ENCODE results near the gene C1QTNF8.

The C1QTNF8 gene

DNA sequence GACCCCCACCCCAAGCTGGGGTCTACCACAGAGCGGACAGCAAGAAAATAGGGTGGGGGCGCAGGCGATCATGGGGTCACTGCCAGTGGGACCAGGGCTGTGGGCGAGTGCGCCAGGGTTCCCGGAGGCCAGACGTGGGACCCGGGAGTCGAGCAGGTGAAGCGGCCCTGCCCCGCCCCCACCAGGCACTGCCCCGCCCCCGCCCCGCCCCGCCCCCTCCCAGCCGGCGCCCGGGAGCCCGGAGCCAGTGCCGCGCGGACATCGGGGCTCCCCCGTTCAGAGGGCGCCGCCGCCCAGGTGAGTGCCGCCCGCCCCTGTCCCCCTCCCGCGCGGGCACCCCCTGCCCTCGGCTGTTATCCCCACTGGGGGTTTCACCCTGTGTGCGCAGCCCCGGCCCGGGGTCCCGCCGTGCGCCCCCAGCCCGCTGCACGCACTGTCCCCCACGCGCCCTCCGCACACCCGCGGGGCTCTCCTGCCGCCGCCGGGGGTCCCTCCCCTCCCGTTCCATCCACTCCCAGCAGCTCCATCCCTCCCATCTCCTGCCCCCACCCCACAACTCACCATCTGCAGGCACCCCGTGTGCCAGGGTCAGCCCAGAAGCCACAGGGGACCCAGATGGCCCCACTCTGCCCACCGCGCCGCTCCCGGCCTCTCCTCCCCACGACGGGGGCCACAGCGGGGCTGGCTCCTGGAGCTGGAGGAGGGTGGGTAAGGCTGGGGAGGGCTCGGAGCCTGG, 23.4 kb downstream of the C1QTNF8 start, which contains the start of gene SSTR5:
TSS of gene SSTR5 (plus strand) at position 222 of the 736 bp plus-strand sequence. CDS start 6,122 bp downstream, outside the sequence.
- Histone ChIP-seq H3K4me1 (ENCODE audit: insufficient read depth, low read length) (0 out of 2 replicates have a peak, but pooled peaks cover 6% of the 10 kb centered on the region), H3K27ac (ENCODE audit: low read depth, low read length) (no peak within 1 kb of the TSS), H3K36me3 (ENCODE audit: insufficient read depth, low read length) (no peaks in the 10 kb centered on the region), H3K9ac (ENCODE audit: low read depth, low read length) (no peak within 1 kb of the TSS), H3K9me3 (ENCODE audit: insufficient read depth, low read depth, low read length) (no peaks in the 10 kb centered on the region), H3K4me3 (ENCODE audit: low read length) (peak within 1 kb of the TSS; percentile 42), H3K27me3 (ENCODE audit: insufficient read depth, low read length) (peaks cover 20% of the 10 kb centered on the region)
- WGBS = 17% methylated on average over 54 of the region's 59 CpGs

DNA sequence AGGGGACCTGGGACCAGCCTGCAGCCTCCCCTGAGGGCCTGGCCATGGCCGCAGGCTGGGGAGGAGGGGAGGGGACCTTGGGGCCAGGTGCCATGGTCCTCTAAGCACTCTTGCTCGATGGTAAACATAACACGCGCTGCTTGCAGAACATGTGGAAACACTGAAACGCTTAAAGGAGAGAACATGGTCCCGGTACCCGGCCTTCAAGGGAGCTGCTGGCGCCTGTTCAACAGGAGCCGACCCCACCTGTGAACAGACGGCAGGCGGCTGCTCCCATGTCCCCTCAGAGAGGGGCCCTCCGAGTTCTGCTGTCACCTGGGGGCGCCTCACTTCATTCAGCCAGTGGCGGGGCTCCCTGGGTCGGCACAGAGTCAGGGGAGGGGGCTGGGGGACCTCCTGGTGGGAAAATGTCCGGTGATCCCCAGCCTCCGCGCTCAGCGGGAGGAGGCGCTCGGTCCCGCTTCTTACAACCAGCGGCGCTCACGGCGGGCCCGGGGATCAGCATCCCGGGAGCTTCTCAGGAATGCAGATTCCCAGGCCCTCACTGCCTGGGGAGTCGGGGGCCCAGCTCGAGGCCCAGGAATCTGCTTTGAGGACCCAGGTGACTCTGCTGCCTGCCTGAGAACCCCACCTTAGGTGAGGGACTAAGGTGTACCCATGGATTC, 24.4 kb downstream of the C1QTNF8 start:
- Histone ChIP-seq H3K9ac (ENCODE audit: low read depth, low read length) (no peak overlapping the region), H3K4me1 (ENCODE audit: insufficient read depth, low read length) (0 out of 2 replicates have a peak, but pooled peaks cover 6% of the 10 kb centered on the region), H3K4me3 (ENCODE audit: low read length) (no peak overlapping the region; the same call in 1 of the 2 replicates), H3K9me3 (ENCODE audit: insufficient read depth, low read depth, low read length) (no peaks in the 10 kb centered on the region), H3K27ac (ENCODE audit: low read depth, low read length) (no peak overlapping the region), H3K36me3 (ENCODE audit: insufficient read depth, low read length) (no peaks in the 10 kb centered on the region), H3K27me3 (ENCODE audit: insufficient read depth, low read length) (peaks cover 20% of the 10 kb centered on the region)
- 40% methylated on average over 29 of the region's 30 CpGs for WGBS

DNA sequence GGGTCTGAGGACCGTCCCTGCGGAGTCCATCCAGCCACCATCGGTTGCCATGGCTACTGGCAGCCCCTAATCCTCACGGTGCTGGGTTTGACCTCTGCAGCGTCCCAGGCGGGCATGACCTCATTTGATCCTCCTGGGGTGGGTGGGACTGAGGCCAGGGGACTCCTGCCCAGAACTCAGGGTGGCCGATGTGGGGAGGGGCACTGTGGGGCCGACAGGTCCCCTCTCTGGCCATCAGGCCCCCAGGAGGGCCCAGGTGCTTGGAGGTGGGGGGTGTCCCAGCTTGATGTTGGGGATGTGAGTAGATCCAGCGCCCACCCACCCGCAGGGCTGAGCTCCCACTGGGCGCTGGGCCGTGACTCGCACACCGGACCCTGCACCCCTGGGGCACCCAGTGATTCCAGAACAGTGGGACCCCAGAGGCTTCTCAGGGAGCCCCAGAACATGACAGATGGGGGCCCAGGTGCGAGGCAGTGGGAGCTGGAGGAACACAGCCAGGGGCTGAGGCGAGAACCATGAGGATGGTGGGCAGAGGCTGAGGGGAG, 25.1 kb downstream of the C1QTNF8 start:
- 0 out of 2 replicates have a peak, but pooled peaks cover 6% of the 10 kb centered on the region for H3K4me1 ChIP-seq (ENCODE audit: insufficient read depth, low read length)
- peaks cover 20% of the 10 kb centered on the region for H3K27me3 ChIP-seq (ENCODE audit: insufficient read depth, low read length)
- no peak overlapping the region for H3K9ac ChIP-seq (ENCODE audit: low read depth, low read length)
- H3K4me3 ChIP-seq (ENCODE audit: low read length) = no peak overlapping the region
- 66% methylated on average over 16 of the region's 16 CpGs for WGBS
- no peaks in the 10 kb centered on the region for H3K36me3 ChIP-seq (ENCODE audit: insufficient read depth, low read length)
- H3K27ac ChIP-seq (ENCODE audit: low read depth, low read length) = no peak overlapping the region
- no peaks in the 10 kb centered on the region for H3K9me3 ChIP-seq (ENCODE audit: insufficient read depth, low read depth, low read length)

DNA sequence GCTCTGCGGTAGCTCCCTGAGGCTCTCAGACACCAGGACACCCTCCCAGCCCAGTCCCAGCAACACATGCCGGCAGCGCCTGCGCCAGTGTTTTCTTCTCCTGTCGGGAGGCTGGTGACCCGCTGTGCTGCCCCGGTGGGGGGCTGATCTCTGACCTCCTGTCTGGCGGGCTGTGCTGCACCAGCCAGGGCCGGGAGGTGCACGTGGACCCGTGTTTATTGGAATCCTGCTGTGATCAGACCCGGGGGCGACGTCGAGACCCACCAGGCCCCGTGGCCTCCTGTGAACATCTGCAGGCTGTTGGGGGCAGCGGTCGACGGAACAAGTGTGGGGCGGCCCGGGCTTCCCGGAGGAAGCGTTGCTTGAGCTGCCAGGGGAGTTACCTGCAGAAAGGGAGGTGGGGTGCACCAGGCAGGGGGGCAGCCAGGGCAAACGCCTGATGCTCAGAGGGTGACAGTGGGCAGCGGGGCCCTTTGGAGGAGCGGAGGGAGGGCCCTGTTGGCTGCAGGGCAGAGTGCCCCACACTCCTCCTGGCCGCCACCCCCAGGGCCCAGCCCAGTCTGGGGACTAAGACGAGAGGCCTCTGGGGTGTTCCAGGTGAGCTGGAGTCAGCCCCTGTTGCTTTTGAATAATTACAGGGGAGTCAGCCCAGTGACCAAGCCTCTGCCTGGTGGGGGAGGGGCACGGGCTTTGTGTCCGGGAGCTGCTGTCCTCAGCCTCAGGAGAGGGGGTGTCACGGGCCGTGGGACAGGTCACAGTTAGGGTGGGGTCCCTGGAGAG, 25.8 kb downstream of the C1QTNF8 start:
- H3K27me3 ChIP-seq (ENCODE audit: insufficient read depth, low read length) = peaks cover 20% of the 10 kb centered on the region
- H3K4me1 ChIP-seq (ENCODE audit: insufficient read depth, low read length) = 0 out of 2 replicates have a peak, but pooled peaks cover 6% of the 10 kb centered on the region
- H3K9me3 ChIP-seq (ENCODE audit: insufficient read depth, low read depth, low read length) = no peaks in the 10 kb centered on the region
- no peaks in the 10 kb centered on the region for H3K36me3 ChIP-seq (ENCODE audit: insufficient read depth, low read length)
- WGBS = 51% methylated on average over 32 of the region's 32 CpGs
- no peak overlapping the region for H3K9ac ChIP-seq (ENCODE audit: low read depth, low read length)
- no peak overlapping the region for H3K4me3 ChIP-seq (ENCODE audit: low read length)
- no peak overlapping the region for H3K27ac ChIP-seq (ENCODE audit: low read depth, low read length)

DNA sequence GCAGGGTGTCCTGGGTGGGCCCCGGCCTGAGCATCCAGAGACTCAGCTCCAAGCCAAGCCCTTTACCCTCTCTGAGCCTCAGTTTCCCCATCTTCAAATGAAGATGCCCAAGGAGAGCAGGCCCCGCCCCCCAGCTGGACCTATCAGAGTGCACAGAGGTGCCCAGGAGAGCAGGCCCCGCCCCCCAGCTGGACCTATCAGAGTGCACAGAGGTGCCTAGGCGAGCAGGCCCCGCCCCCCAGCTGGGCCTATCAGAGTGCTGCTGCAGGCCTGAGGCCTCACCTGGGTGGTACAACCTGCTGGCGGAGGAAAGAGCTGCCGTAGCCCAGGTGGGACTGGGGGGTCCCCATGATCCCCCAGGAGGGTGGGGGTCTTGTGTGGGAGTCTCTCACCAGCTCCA, 26.9 kb downstream of the C1QTNF8 start:
- H3K27ac ChIP-seq (ENCODE audit: low read depth, low read length) = no peak overlapping the region
- peaks cover 17% of the 10 kb centered on the region for H3K27me3 ChIP-seq (ENCODE audit: insufficient read depth, low read length)
- no peak overlapping the region for H3K4me3 ChIP-seq (ENCODE audit: low read length)
- H3K4me1 ChIP-seq (ENCODE audit: insufficient read depth, low read length) = 0 out of 2 replicates have a peak, but pooled peaks cover 6% of the 10 kb centered on the region
- no peaks in the 10 kb centered on the region for H3K9me3 ChIP-seq (ENCODE audit: insufficient read depth, low read depth, low read length)
- H3K36me3 ChIP-seq (ENCODE audit: insufficient read depth, low read length) = no peaks in the 10 kb centered on the region
- WGBS = 93% methylated on average over 7 of the region's 7 CpGs
- H3K9ac ChIP-seq (ENCODE audit: low read depth, low read length) = no peak overlapping the region

DNA sequence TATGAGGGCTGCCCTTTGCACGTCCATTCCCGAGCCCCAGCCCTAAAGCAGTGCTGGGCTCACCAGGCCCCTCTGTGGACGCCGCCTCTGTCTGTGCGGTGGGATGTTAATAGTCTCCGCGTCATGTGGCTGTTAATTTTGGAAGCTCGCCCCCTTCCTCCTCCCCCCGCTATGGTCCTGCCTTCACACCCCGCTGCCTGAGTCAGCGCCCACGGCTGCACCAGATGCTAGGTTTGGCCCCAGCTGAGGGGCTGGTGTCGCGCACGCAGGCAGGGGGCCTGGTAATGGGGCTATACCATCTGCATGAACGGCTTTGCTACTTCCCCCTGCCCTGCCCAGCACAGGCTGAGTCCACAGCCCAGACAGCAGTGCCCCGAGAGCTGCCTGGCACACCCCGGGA, 27.6 kb downstream of the C1QTNF8 start:
- H3K4me3 ChIP-seq (ENCODE audit: low read length) = no peak overlapping the region

DNA sequence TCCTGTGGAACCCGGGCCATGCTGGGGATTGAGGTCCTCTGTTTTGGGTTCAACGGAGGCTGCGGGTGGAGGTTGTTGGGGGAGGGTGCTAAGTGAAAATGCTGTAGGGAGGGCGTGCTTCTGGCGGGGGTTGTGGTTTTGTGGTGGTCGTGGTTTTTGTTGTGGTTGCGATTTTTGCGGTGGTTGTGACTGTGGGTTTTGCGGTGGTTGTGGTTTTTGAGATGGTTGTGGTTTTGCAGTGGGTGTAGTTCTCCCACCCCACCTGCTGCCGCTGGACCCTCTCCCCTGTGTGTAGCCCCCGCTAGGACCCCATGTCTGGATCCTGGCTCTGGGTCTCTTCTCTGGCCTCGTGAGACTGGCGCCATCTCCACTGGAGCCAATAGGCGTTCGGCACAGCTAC, 28.4 kb downstream of the C1QTNF8 start:
- no peaks in the 10 kb centered on the region for H3K36me3 ChIP-seq (ENCODE audit: insufficient read depth, low read length)
- no peaks in the 10 kb centered on the region for H3K9me3 ChIP-seq (ENCODE audit: insufficient read depth, low read depth, low read length)
- no peak overlapping the region for H3K4me3 ChIP-seq (ENCODE audit: low read length)
- WGBS = 81% methylated on average over 15 of the region's 15 CpGs
- 0 out of 2 replicates have a peak, but pooled peaks cover 6% of the 10 kb centered on the region for H3K4me1 ChIP-seq (ENCODE audit: insufficient read depth, low read length)
- no peak overlapping the region for H3K9ac ChIP-seq (ENCODE audit: low read depth, low read length)
- H3K27ac ChIP-seq (ENCODE audit: low read depth, low read length) = no peak overlapping the region
- H3K27me3 ChIP-seq (ENCODE audit: insufficient read depth, low read length) = peaks cover 10% of the 10 kb centered on the region

More for the DNA sequence above, 27.6 kb downstream of the C1QTNF8 start:
- Histone ChIP-seq H3K9ac (ENCODE audit: low read depth, low read length) (no peak overlapping the region), H3K36me3 (ENCODE audit: insufficient read depth, low read length) (no peaks in the 10 kb centered on the region), H3K27ac (ENCODE audit: low read depth, low read length) (no peak overlapping the region), H3K4me1 (ENCODE audit: insufficient read depth, low read length) (0 out of 2 replicates have a peak, but pooled peaks cover 6% of the 10 kb centered on the region), H3K9me3 (ENCODE audit: insufficient read depth, low read depth, low read length) (no peaks in the 10 kb centered on the region), H3K27me3 (ENCODE audit: insufficient read depth, low read length) (peaks cover 17% of the 10 kb centered on the region)
- 92% methylated on average over 18 of the region's 18 CpGs for WGBS

DNA sequence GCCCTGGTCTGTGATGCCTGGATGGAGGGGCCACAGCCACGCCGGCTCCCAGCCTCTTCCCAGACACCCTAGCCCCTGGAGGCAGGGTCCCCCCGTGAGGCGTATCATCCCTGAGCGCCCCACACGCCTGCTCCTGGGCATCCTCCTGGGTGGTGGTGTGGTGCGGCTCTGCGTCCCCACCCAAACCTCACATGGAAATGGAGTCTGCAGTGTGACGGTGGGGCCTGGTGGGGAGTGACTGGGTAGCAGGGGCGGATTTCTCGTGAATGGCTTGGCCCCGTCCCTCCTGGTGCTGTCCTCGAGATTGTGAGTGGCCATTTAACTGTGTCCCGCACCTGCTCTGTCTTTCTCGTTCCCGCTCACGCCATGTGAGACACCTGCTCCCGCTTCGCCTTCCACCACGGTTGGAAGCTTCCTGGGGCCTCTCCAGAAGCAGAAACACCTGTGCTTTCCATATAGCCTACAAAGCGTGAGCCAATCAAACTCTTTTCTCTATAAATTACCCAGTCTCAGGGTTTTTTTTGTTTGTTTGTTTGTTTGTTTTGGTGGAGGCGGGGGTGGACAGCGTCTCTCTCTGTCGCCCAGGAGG, 29.4 kb downstream of the C1QTNF8 start:
- no peak overlapping the region for H3K4me3 ChIP-seq (ENCODE audit: low read length)
- no peak overlapping the region for H3K27ac ChIP-seq (ENCODE audit: low read depth, low read length)
- H3K36me3 ChIP-seq (ENCODE audit: insufficient read depth, low read length) = no peaks in the 10 kb centered on the region
- H3K4me1 ChIP-seq (ENCODE audit: insufficient read depth, low read length) = 0 out of 2 replicates have a peak, but pooled peaks cover 6% of the 10 kb centered on the region
- H3K9me3 ChIP-seq (ENCODE audit: insufficient read depth, low read depth, low read length) = no peaks in the 10 kb centered on the region
- WGBS = 91% methylated on average over 23 of the region's 24 CpGs
- 0 out of 2 replicates have a peak, but pooled peaks cover 3% of the 10 kb centered on the region for H3K27me3 ChIP-seq (ENCODE audit: insufficient read depth, low read length)
- H3K9ac ChIP-seq (ENCODE audit: low read depth, low read length) = no peak overlapping the region

DNA sequence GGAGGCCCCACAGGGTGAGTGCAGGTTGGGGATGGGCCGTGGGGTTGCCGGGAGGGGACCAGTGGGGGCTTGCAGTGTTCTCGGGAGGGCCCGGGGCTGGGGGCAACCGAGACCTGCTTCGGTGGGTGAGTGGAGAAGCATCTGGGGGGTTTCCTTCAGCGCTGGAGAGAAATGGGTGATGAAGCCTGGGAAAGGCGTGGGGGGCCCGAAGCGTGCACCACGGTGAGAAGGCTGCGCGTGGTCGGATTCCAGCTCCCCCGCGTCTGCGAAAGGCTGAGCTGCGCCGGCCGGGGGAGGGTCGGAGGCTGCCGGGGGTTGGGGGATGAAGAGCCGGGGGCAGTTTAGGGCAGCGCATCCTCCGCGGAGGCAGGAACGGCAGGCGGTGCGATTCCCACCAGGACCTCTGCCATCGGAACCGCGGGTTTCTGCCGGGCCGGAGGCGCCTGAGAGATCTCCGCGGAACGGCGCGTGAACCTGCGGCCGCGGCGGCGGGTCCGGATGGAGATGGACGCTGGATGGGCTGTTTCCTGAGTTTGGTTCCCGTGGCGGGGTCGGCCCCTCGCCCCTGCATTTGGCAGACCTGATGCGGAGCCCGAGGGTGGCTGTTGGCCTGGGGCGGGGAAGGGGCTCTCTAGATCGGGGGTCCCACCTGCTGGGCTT, 30.4 kb downstream of the C1QTNF8 start:
- Histone ChIP-seq H3K9ac (ENCODE audit: low read depth, low read length) (no peak overlapping the region), H3K27me3 (ENCODE audit: insufficient read depth, low read length) (no peaks in the 10 kb centered on the region), H3K27ac (ENCODE audit: low read depth, low read length) (no peak overlapping the region), H3K9me3 (ENCODE audit: insufficient read depth, low read depth, low read length) (no peaks in the 10 kb centered on the region), H3K36me3 (ENCODE audit: insufficient read depth, low read length) (no peaks in the 10 kb centered on the region), H3K4me3 (ENCODE audit: low read length) (no peak overlapping the region), H3K4me1 (ENCODE audit: insufficient read depth, low read length) (0 out of 2 replicates have a peak, but pooled peaks cover 4% of the 10 kb centered on the region)
- WGBS = 91% methylated on average over 55 of the region's 55 CpGs

DNA sequence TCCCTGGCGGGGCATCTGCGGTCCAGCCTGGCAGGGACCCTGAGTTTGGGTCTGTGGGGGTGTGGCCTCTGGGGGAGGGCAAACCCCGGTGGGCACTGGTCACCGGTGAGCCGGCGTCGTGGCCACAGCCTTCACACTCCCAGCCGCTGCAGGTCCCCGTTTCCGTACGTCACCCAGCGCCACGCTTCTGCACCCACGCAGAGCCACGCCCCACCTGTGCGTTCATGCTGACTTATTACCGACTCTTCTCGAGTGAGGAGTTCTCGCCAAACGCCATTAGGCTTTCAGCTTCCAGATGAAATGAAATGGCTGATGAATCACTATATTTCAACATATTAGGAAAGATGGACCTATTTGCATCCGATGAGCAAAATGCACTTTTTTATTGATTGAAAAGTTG, 32.3 kb downstream of the C1QTNF8 start:
- 85% methylated on average over 21 of the region's 21 CpGs for WGBS
- H3K9ac ChIP-seq (ENCODE audit: low read depth, low read length) = no peak overlapping the region
- no peaks in the 10 kb centered on the region for H3K4me1 ChIP-seq (ENCODE audit: insufficient read depth, low read length)
- H3K4me3 ChIP-seq (ENCODE audit: low read length) = no peak overlapping the region
- H3K27ac ChIP-seq (ENCODE audit: low read depth, low read length) = no peak overlapping the region
- no peaks in the 10 kb centered on the region for H3K27me3 ChIP-seq (ENCODE audit: insufficient read depth, low read length)
- no peaks in the 10 kb centered on the region for H3K36me3 ChIP-seq (ENCODE audit: insufficient read depth, low read length)
- no peaks in the 10 kb centered on the region for H3K9me3 ChIP-seq (ENCODE audit: insufficient read depth, low read depth, low read length)
